GM12878 (cell line): ENCODE measurements around the gene CACHD1.

Source experiments
- EZH2 ChIP-seq: IDR thresholded peaks from 2 replicates; pipeline ENCODE4 v1.6.1; 2012; ENCODE audit warnings: low read depth, mild to moderate bottlenecking, control low read depth, inconsistent platforms, low read length, borderline replicate concordance; ENCODE audit not compliant: control insufficient read depth
- PAX5 ChIP-seq: IDR thresholded peaks from 2 replicates; pipeline ENCODE4 v1.6.1; 2011; ENCODE audit warnings: low read depth, low read length, borderline replicate concordance
- POLR2AphosphoS2 ChIP-seq: IDR thresholded peaks from 2 replicates; pipeline ENCODE4 v1.6.1; 2011; ENCODE audit warnings: low read depth, mild to moderate bottlenecking, low read length, improper control_type of control experiment, moderate library complexity
- RAD21 ChIP-seq: IDR thresholded peaks from 2 replicates; pipeline ENCODE4 v1.6.1; 2011; ENCODE audit warnings: mild to moderate bottlenecking, low read depth, low read length, moderate library complexity; ENCODE audit not compliant: insufficient read depth
- RAD51 ChIP-seq: fragments of 450-650 bp; IDR thresholded peaks from 2 replicates; pipeline ENCODE4 v1.6.1; 2016; ENCODE audit warnings: moderate library complexity, mild to moderate bottlenecking, inconsistent platforms
- SMC3 ChIP-seq: IDR thresholded peaks from 2 replicates; pipeline ENCODE4 v1.6.1; 2011; ENCODE audit warnings: low read length, improper control_type of control experiment, borderline replicate concordance
- SREBF2 ChIP-seq: IDR thresholded peaks from 2 replicates; pipeline ENCODE4 v1.6.1; 2012; ENCODE audit warnings: mild to moderate bottlenecking, low read length

DNA sequence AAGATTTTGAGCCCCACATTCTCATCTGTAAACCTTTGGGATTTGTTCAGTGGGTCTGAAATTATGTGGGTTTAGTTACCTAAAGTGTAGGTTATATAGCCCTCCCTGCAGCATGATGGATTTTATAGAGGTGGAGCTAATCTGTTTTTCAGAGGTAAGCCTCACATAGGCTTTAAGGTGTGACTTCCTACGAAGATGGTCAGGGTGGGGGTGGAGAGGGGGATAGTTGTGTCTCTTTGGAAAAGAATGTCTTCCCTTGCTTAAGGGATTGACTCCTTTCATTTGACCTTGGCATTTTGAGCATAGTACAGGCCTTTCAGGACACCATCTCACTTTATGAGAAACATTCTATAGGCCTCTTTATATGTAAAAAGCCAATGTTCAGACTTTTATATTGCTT lies 3.4 kb downstream of the CACHD1 start:
- TF ChIP-seq PAX5 (no peak), RAD51 (no peak), RAD21 (no peak), POLR2AphosphoS2 (no peak), EZH2 (no peak), SREBF2 (no peak), SMC3 (no peak)
